Ishikawa (cell line): ENCODE results near the gene DNAH8.

Source experiments
- CEBPB ChIP-seq: IDR thresholded peaks from 2 replicates; pipeline ENCODE4 v1.6.1; 2012
- CREB1 ChIP-seq: IDR thresholded peaks from 2 replicates; pipeline ENCODE4 v1.6.1; 2012; ENCODE audit warnings: low read depth
- EP300 ChIP-seq: IDR thresholded peaks from 2 replicates; pipeline ENCODE4 v1.6.1; 2012; ENCODE audit warnings: borderline replicate concordance
- FOXM1 ChIP-seq: IDR thresholded peaks from 2 replicates; pipeline ENCODE4 v1.6.1; 2012; ENCODE audit warnings: low read depth, borderline replicate concordance
- RAD21 ChIP-seq: IDR thresholded peaks from 2 replicates; pipeline ENCODE4 v1.6.1; 2012; ENCODE audit warnings: low read depth
- TAF1 ChIP-seq: IDR thresholded peaks from 2 replicates; pipeline ENCODE4 v1.6.1; 2012; ENCODE audit warnings: low read depth, mild to moderate bottlenecking
- TCF12 ChIP-seq: IDR thresholded peaks from 2 replicates; pipeline ENCODE4 v1.6.1; 2012; ENCODE audit warnings: low read depth
- YY1 ChIP-seq: IDR thresholded peaks from 2 replicates; pipeline ENCODE4 v1.6.1; 2012; ENCODE audit warnings: low read depth
- TF ChIP-seq, protein P1 (sequence below): IDR thresholded peaks from 2 replicates; pipeline ENCODE4 v1.6.1; 2012; ENCODE audit warnings: low read depth, mild to moderate bottlenecking
- TF ChIP-seq, protein P2 (sequence below): IDR thresholded peaks from 2 replicates; pipeline ENCODE4 v1.6.1; 2012
- TF ChIP-seq, protein P3 (sequence below): IDR thresholded peaks from 2 replicates; pipeline ENCODE4 v1.6.1; 2012

DNA sequence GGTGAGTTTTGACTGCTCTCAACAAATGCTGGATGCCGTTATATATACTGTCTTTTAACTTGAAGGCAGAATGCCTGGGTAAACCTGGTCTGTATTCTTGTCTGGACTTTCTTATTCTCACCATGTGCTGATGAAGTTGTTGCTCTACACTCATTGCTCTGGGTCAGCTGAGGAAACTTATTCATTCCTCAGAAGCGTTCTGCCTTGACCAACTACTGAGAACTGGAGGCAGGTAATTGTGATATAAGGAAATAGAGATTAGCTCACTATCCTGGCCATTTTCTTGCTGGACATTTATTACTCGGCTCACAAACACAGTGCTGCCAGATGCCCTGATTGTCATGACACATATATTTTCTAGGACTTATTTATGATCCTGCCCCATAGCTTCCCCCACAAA is 103.6 kb downstream of the DNAH8 start:
- TF ChIP-seq RAD21 (no peak), EP300 (no peak), CEBPB (no peak), CREB1 (no peak), TAF1 (no peak), FOXM1 (no peak), TCF12 (no peak), YY1 (no peak)
- TF ChIP-seq, protein P1, sequence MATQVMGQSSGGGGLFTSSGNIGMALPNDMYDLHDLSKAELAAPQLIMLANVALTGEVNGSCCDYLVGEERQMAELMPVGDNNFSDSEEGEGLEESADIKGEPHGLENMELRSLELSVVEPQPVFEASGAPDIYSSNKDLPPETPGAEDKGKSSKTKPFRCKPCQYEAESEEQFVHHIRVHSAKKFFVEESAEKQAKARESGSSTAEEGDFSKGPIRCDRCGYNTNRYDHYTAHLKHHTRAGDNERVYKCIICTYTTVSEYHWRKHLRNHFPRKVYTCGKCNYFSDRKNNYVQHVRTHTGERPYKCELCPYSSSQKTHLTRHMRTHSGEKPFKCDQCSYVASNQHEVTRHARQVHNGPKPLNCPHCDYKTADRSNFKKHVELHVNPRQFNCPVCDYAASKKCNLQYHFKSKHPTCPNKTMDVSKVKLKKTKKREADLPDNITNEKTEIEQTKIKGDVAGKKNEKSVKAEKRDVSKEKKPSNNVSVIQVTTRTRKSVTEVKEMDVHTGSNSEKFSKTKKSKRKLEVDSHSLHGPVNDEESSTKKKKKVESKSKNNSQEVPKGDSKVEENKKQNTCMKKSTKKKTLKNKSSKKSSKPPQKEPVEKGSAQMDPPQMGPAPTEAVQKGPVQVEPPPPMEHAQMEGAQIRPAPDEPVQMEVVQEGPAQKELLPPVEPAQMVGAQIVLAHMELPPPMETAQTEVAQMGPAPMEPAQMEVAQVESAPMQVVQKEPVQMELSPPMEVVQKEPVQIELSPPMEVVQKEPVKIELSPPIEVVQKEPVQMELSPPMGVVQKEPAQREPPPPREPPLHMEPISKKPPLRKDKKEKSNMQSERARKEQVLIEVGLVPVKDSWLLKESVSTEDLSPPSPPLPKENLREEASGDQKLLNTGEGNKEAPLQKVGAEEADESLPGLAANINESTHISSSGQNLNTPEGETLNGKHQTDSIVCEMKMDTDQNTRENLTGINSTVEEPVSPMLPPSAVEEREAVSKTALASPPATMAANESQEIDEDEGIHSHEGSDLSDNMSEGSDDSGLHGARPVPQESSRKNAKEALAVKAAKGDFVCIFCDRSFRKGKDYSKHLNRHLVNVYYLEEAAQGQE = no peak
- TF ChIP-seq, protein P2, sequence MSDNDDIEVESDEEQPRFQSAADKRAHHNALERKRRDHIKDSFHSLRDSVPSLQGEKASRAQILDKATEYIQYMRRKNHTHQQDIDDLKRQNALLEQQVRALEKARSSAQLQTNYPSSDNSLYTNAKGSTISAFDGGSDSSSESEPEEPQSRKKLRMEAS = no peak
- TF ChIP-seq, protein P3, sequence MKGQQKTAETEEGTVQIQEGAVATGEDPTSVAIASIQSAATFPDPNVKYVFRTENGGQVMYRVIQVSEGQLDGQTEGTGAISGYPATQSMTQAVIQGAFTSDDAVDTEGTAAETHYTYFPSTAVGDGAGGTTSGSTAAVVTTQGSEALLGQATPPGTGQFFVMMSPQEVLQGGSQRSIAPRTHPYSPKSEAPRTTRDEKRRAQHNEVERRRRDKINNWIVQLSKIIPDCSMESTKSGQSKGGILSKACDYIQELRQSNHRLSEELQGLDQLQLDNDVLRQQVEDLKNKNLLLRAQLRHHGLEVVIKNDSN = no peak
